ENCODE measurements around the gene HS3ST3A1. TPM values are rescaled to one million over a fixed set of nuclear protein-coding genes. Genes with fewer than 3 reads are reported as not detected.
"Not testable (repeated sequence)": the region's sequence is repeated elsewhere in the genome, so short reads cannot be mapped to it uniquely, and the experiment has no call there.

Gene HS3ST3A1
- total and polyA plus RNA-seq, 2 of the 8 experiments (the other 6 are each of a cell fraction or from before 2014, with no cell fraction given) = 5.4 to 5.7 TPM

DNA sequence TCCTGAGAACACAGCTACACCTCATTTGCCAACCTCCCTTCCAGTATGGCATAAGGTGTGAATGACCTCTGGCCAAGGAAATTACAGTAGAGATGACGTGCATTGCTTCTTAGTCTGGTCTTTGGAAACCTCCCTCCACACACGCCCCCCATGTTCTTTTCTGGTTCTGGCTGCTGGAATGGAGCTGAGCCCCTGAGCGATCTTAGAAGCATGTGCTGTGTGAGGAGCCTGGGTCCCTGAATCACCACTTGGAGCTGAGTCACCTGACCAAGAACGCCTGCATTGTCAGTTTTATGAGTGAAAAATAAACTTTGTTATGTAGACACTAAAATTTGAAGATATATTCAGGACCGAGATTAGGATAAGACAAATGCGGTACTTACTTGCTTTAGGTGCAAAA is 51.4 kb downstream of the HS3ST3A1 start (continued):
- no peak for TF ChIP-seq SP1 (IDR thresholded peaks at IDR 0.05; ENCODE audit: low read depth, low read length)
- no peak for TF ChIP-seq NRF1 (IDR thresholded peaks at IDR 0.05; ENCODE audit: low read depth, low read length)
- no peak for TF ChIP-seq RNF2 (IDR thresholded peaks at IDR 0.05; ENCODE audit: borderline replicate concordance, low read depth, low read length, missing control alignments, poor library complexity, severe bottlenecking)
- TF ChIP-seq TAF7 (optimal IDR thresholded peaks at IDR 0.05; ENCODE audit: borderline replicate concordance, low read depth, low read length) = no peak
- TF ChIP-seq SRF (IDR thresholded peaks at IDR 0.05; ENCODE audit: low read depth, low read length) = no peak
- TF ChIP-seq FOSL1 (IDR thresholded peaks at IDR 0.05; ENCODE audit: insufficient read depth, low read depth, low read length) = no peak
- no peak for TF ChIP-seq TCF12 (IDR thresholded peaks at IDR 0.05; ENCODE audit: low read depth, low read length)
- TF ChIP-seq, protein P1, sequence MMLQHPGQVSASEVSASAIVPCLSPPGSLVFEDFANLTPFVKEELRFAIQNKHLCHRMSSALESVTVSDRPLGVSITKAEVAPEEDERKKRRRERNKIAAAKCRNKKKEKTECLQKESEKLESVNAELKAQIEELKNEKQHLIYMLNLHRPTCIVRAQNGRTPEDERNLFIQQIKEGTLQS (IDR thresholded peaks at IDR 0.05; ENCODE audit: insufficient read depth, low read depth, low read length) = no peak

DNA sequence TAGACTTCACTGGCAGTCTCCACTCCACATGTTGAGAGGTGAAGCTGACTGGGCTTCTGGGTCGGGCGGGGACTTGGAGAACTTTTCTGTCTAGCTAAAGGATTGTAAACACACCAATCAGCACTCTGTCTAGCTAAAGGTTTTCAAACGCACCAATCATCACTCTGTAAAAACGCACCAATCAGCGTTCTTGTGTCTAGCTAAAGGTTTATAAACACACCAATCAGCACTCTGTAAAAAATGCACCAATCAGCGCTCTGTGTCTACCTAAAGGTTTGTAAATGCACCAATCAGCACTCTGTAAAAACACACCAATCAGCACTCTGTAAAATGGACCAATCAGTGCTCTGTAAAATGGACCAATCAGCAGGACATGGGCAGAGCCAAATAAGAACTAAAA is 53.2 kb downstream of the HS3ST3A1 start:
- H2BK15ac ChIP-seq (ENCODE audit: low read length); H4K8ac ChIP-seq (ENCODE audit: extremely low read depth, insufficient read depth, low read length); H3K56ac ChIP-seq (replicated peaks; ENCODE audit: insufficient read length, low read depth, low read length); H2BK120ac ChIP-seq (replicated peaks; ENCODE audit: low read depth, low read length); H3K4me3 ChIP-seq (ENCODE audit: extremely low read depth in 1 of 4, insufficient read depth in 2 of 4, low read depth in 3 of 4, low read length in 4 of 4); H3K36me3 ChIP-seq (ENCODE audit: control insufficient read depth in 2 of 4, insufficient read depth in 4 of 4, low read length in 3 of 4); H3K4ac ChIP-seq (replicated peaks; ENCODE audit: insufficient read length, low read depth, low read length); H2AFZ ChIP-seq (ENCODE audit: low read length); H3K9ac ChIP-seq (replicated peaks in 1 of 4; ENCODE audit: extremely low read depth in 1 of 4, low read depth in 3 of 4, low read length in 3 of 4); H3K27me3 ChIP-seq (replicated peaks in 1 of 4; ENCODE audit: control insufficient read depth in 3 of 4, extremely low read depth in 1 of 4, insufficient read depth in 3 of 4, low read length in 3 of 4); H3K18ac ChIP-seq (ENCODE audit: extremely low read depth, low read length); H3K79me1 ChIP-seq (ENCODE audit: low read depth, low read length); H3K4me1 ChIP-seq (replicated peaks in 1 of 4; ENCODE audit: control insufficient read depth in 3 of 4, insufficient read depth in 4 of 4, low read length in 3 of 4); FAIRE-seq; H3K23me2 ChIP-seq (ENCODE audit: low read depth, low read length); H2BK20ac ChIP-seq (ENCODE audit: low read length); H3K14ac ChIP-seq (ENCODE audit: insufficient read length); H2BK5ac ChIP-seq (ENCODE audit: low read depth, low read length); H4K20me1 ChIP-seq (replicated peaks in 1 of 2; ENCODE audit: control insufficient read depth in 1 of 2, insufficient read depth in 2 of 2, low read length in 2 of 2); H3K9me3 ChIP-seq (ENCODE audit: insufficient read depth in 2 of 2, low read depth in 1 of 2, low read length in 1 of 2); H4K5ac ChIP-seq (ENCODE audit: insufficient read length, low read depth, low read length); H3K23ac ChIP-seq (ENCODE audit: insufficient read length); H2BK12ac ChIP-seq (ENCODE audit: low read depth, low read length); H3K79me2 ChIP-seq (ENCODE audit: control insufficient read depth in 1 of 2, insufficient read depth in 2 of 2, low read length in 2 of 2); DNase-seq (ENCODE audit: low read depth in 1 of 2, low spot score in 2 of 2); H3K4me2 ChIP-seq (ENCODE audit: insufficient read depth in 1 of 2, low read depth in 2 of 2, low read length in 2 of 2); H4K91ac ChIP-seq (replicated peaks; ENCODE audit: insufficient read length, low read length); H3K27ac ChIP-seq (ENCODE audit: low read depth, low read length); H2AK5ac ChIP-seq (ENCODE audit: low read depth, low read length): not testable (repeated sequence)
- CTCF ChIA-PET (ENCODE audit: partially characterized antibody) = interaction anchor here (0.9 kb wide), 1 partner anchor 11 kb away, joined by 3 read pairs; no protein-coding TSS in a partner anchor
- POLR2A ChIA-PET (ENCODE audit: partially characterized antibody) = interaction anchor here (0.9 kb wide), 1 partner anchor 12 kb away, joined by 3 read pairs; no protein-coding TSS in a partner anchor
- WGBS, 2 experiments (ENCODE audit: extremely low coverage in 1 of 2, insufficient coverage in 1 of 2, insufficient read length in 1 of 2, insufficient replicate concordance in 2 of 2, low coverage in 1 of 2, low lambda C conversion rate in 2 of 2, missing lambda C conversion rate in 1 of 2) = 78% methylated on average over 6 of the region's 6 CpGs; no CpG with 5 or more reads in 1 of the 2 experiments
